Naive thymus-derived CD4-positive, alpha-beta T cell (primary cell): ENCODE measurements around the gene CPNE1. TPM values are rescaled to one million over a fixed set of nuclear protein-coding genes. Genes with fewer than 3 reads are reported as not detected.

Experiments used
- ATAC-seq: fragments of 150-1000 bp; cut with Tn5 transposase; 2 replicates; pipeline ENCODE4 v1.10.0; 2021; ENCODE audit warnings: mild to moderate bottlenecking, moderate library complexity
- CTCF ChIA-PET: fragments of 350-600 bp; sonication (Branson Sonifier 250); formaldehyde crosslinking; loops from one replicate; lab custom pipeline; 2021; ENCODE audit warnings: antibody characterized with exemption; lab: Charles Lee
- POLR2A ChIA-PET: fragments of 350-600 bp; sonication (Branson Sonifier 250); formaldehyde crosslinking; loops from one replicate; lab custom pipeline; 2021; ENCODE audit warnings: antibody characterized with exemption, inconsistent platforms; lab: Charles Lee
- DNase-seq, 9 donors: peaks; one replicate each; pipeline versions ENCODE4 v3.0.0 to v3.0.0-alpha.2; 2020 to 2022; ENCODE audit warnings: mixed read lengths in 1 of 9
- H3K27ac ChIP-seq: one replicate; pipeline ENCODE4 v1.7.0; 2013; ENCODE audit warnings: mild to moderate bottlenecking, low read depth, low read length, moderate library complexity
- H3K27me3 ChIP-seq, 2 donors: one replicate each; pipeline ENCODE4 v1.7.0; 2013; ENCODE audit warnings: low read length in 2 of 2, mild to moderate bottlenecking in 2 of 2, moderate library complexity in 2 of 2; ENCODE audit not compliant: control insufficient read depth in 2 of 2, insufficient read depth in 2 of 2
- H3K36me3 ChIP-seq, 3 experiments: 1 replicate in 2 of 3; 2 replicates in 1 of 3; pipeline ENCODE4 v1.7.0; 2013; ENCODE audit warnings: low read length in 3 of 3, mild to moderate bottlenecking in 3 of 3, moderate library complexity in 1 of 3; ENCODE audit not compliant: insufficient read depth in 3 of 3, control insufficient read depth in 2 of 3
- H3K4me1 ChIP-seq, 2 donors: one replicate each; pipeline ENCODE4 v1.7.0; 2013; ENCODE audit warnings: low read length in 2 of 2, mild to moderate bottlenecking in 2 of 2, moderate library complexity in 1 of 2; ENCODE audit not compliant: control insufficient read depth in 2 of 2, insufficient read depth in 2 of 2
- H3K4me3 ChIP-seq: 2 replicates; pipeline ENCODE4 v1.7.0; 2013; ENCODE audit warnings: mild to moderate bottlenecking, low read length
- H3K9me3 ChIP-seq, 3 experiments: 1 replicate in 2 of 3; 2 replicates in 1 of 3; pipeline ENCODE4 v1.7.0; 2013; ENCODE audit warnings: low read length in 3 of 3; ENCODE audit not compliant: control insufficient read depth in 2 of 3
- H3K27ac Mint-ChIP-seq, 9 donors: one replicate each; pipeline ENCODE4 v1.8.0; 2020 to 2022; ENCODE audit warnings: mixed read lengths in 9 of 9, mild to moderate bottlenecking in 8 of 9, moderate library complexity in 5 of 9, inconsistent platforms in 2 of 9
- H3K27me3 Mint-ChIP-seq, 5 donors: one replicate each; pipeline ENCODE4 v1.8.0; 2021 to 2022; ENCODE audit warnings: mixed read lengths in 5 of 5, mild to moderate bottlenecking in 1 of 5
- H3K36me3 Mint-ChIP-seq, 5 donors: one replicate each; pipeline ENCODE4 v1.8.0; 2020 to 2022; ENCODE audit warnings: mixed read lengths in 5 of 5, mild to moderate bottlenecking in 3 of 5, inconsistent platforms in 1 of 5
- H3K4me1 Mint-ChIP-seq, 7 donors: one replicate each; pipeline ENCODE4 v1.8.0; 2020 to 2022; ENCODE audit warnings: mixed read lengths in 7 of 7, mild to moderate bottlenecking in 3 of 7, inconsistent platforms in 1 of 7
- H3K4me3 Mint-ChIP-seq, 10 donors: one replicate each; pipeline ENCODE4 v1.8.0; 2020 to 2022; ENCODE audit warnings: mild to moderate bottlenecking in 10 of 10, mixed read lengths in 10 of 10, moderate library complexity in 6 of 10, inconsistent platforms in 2 of 10
- H3K9me3 Mint-ChIP-seq, 11 donors: one replicate each; pipeline ENCODE4 v1.8.0; 2020 to 2022; ENCODE audit warnings: mixed read lengths in 11 of 11, mild to moderate bottlenecking in 4 of 11, inconsistent platforms in 1 of 11, moderate library complexity in 1 of 11
- intact Hi-C, 2 donors: fragments of 100-400 bp; cut with micrococcal nuclease; formaldehyde crosslinking; loops; one replicate each; pipeline ENCODE4 v1.15.1; 2023
- polyA plus RNA-seq, 2 donors: library from polyadenylated mRNA; unstranded; fragments of 300-500 nt; fragmentation: Illumina TruSeq; gene quantifications; one replicate each; pipeline ENCODE4 v1.2.3, GENCODE V29; 2021
- total RNA-seq, 6 experiments: library from RNA in 5 of 6; stranded (reverse) in 5 of 6; gene quantifications; 1 replicate in 5 of 6; 2 replicates in 1 of 6; pipeline ENCODE4 v1.2.3 and lab custom pipeline; 2021 to 2026

CPNE1 gene
- total and polyA plus RNA-seq, 7 experiments from 2014 or later, result 250 to 378 (median 305) TPM

GRCh38 chr20:35607003-35607735, 57.5 kb downstream of the CPNE1 start:
- no peak overlapping the region for H3K27ac Mint-ChIP-seq
- Histone ChIP-seq H3K4me3 (no peak overlapping the region), H3K27ac (no peak overlapping the region), H3K4me1 (peaks cover 1 to 3% of the 10 kb centered on the region in 2 donors), H3K9me3 (no peaks in the 10 kb centered on the region), H3K27me3 (no peaks in the 10 kb centered on the region), H3K36me3 (no peaks in the 10 kb centered on the region)
- peaks cover 0 to 4% (median 0%) of the 10 kb centered on the region in 7 donors for H3K4me1 Mint-ChIP-seq
- CTCF ChIA-PET, result interaction anchor here (0.6 kb wide), 1 partner anchor 56 kb away, joined by 3 read pairs; no protein-coding TSS in a partner anchor
- H3K27me3 Mint-ChIP-seq, result peaks cover 0 to 17% (median 0%) of the 10 kb centered on the region in 5 donors
- no peak for ATAC-seq
- H3K4me3 Mint-ChIP-seq, result no peak overlapping the region
- POLR2A ChIA-PET, result interaction anchor here (0.6 kb wide), 1 partner anchor 24 kb away, joined by 3 read pairs; no protein-coding TSS in a partner anchor
- no peaks in the 10 kb centered on the region for H3K9me3 Mint-ChIP-seq
- DNase-seq, result no peak
- intact Hi-C loops, result no loop called here
- H3K36me3 Mint-ChIP-seq, result no peaks in the 10 kb centered on the region

GRCh38 chr20:35606127-35606526, 58.6 kb downstream of the CPNE1 start:
- H3K36me3 ChIP-seq, result no peaks in the 10 kb centered on the region
- Mint-ChIP-seq H3K4me1 (peaks cover 0 to 9% (median 4%) of the 10 kb centered on the region in 7 donors), H3K27ac (no peak overlapping the region), H3K4me3 (no peak overlapping the region), H3K36me3 (no peaks in the 10 kb centered on the region), H3K9me3 (no peaks in the 10 kb centered on the region), H3K27me3 (peaks cover 0 to 22% (median 0%) of the 10 kb centered on the region in 5 donors)
- no peak for ATAC-seq
- intact Hi-C loops, result no loop called here
- H3K27me3 ChIP-seq, result peaks cover 0 to under 1% of the 10 kb centered on the region in 2 donors
- H3K27ac ChIP-seq, result no peak overlapping the region
- no peak overlapping the region for H3K4me3 ChIP-seq
- peaks cover 5 to 6% of the 10 kb centered on the region in 2 donors for H3K4me1 ChIP-seq
- CTCF ChIA-PET, result interaction anchor here (1.2 to 1.3 kb wide), 2 partner anchors 8 to 10 kb away, joined by 3 to 5 read pairs; partner anchors contain the start of gene SPAG4
- no peaks in the 10 kb centered on the region for H3K9me3 ChIP-seq
- no peak for DNase-seq
- POLR2A ChIA-PET, result no interaction called here

- Histone ChIP-seq H3K4me3 (no peak overlapping the region), H3K27ac (no peak overlapping the region), H3K27me3 (peaks cover 0 to 5% of the 10 kb centered on the region in 2 donors), H3K9me3 (no peaks in the 10 kb centered on the region), H3K36me3 (no peaks in the 10 kb centered on the region), H3K4me1 (peaks cover 5 to 6% of the 10 kb centered on the region in 2 donors)
- H3K27me3 Mint-ChIP-seq, result peaks cover 0 to 37% (median 5%) of the 10 kb centered on the region in 5 donors
- H3K9me3 Mint-ChIP-seq, result no peaks in the 10 kb centered on the region
- no peak for DNase-seq
- no peak overlapping the region for H3K4me3 Mint-ChIP-seq
- H3K36me3 Mint-ChIP-seq, result no peaks in the 10 kb centered on the region
- intact Hi-C loops, result loop anchor here in 1 of 2 donors (5.0 kb wide), 1 partner anchor 142 kb away; no protein-coding TSS in a partner anchor
- ChIA-PET CTCF (interaction anchor here (1.7 kb wide), 1 partner anchor 142 kb away, joined by 6 read pairs; no protein-coding TSS in a partner anchor), POLR2A (interaction anchor here (0.6 to 1.7 kb wide), 4 partner anchors 11 to 151 kb away, joined by 3 to 4 read pairs (median 3); partner anchors contain the start of gene SPAG4)
- H3K27ac Mint-ChIP-seq, result no peak overlapping the region
- peaks cover 0 to 13% (median 5%) of the 10 kb centered on the region in 7 donors for H3K4me1 Mint-ChIP-seq
- ATAC-seq, result no peak
Measured at GRCh38 chr20:35604449-35604747, 60.3 kb downstream of the CPNE1 start.

GRCh38 chr20:35603695-35604448, 60.8 kb downstream of the CPNE1 start:
- H3K9me3 Mint-ChIP-seq, result no peaks in the 10 kb centered on the region
- no peaks in the 10 kb centered on the region for H3K9me3 ChIP-seq
- peak overlapping the region in 5 of 10 donors; percentile 40 to 81 (median 47) for H3K4me3 Mint-ChIP-seq
- DNase-seq (no peak), ATAC-seq (no peak)
- peaks cover 0 to 5% of the 10 kb centered on the region in 2 donors for H3K27me3 ChIP-seq
- no peak overlapping the region for H3K4me3 ChIP-seq
- H3K4me1 Mint-ChIP-seq, result peaks cover 0 to 14% (median 6%) of the 10 kb centered on the region in 7 donors
- H3K36me3 Mint-ChIP-seq, result no peaks in the 10 kb centered on the region
- peak overlapping the region in 1 of 9 donors; percentile 48 for H3K27ac Mint-ChIP-seq
- H3K27me3 Mint-ChIP-seq, result peaks cover 0 to 42% (median 5%) of the 10 kb centered on the region in 5 donors
- H3K36me3 ChIP-seq, result no peaks in the 10 kb centered on the region
- intact Hi-C loops, result loop anchor here in 1 of 2 donors (5.0 kb wide), 1 partner anchor 142 kb away; no protein-coding TSS in a partner anchor
- POLR2A ChIA-PET, result interaction anchor here (1.2 to 1.7 kb wide), 3 partner anchors 12 to 139 kb away, joined by 3 to 5 read pairs (median 4); partner anchors contain the start of genes CPNE1, RBM12 and SPAG4
- H3K4me1 ChIP-seq, result peaks cover 5 to 6% of the 10 kb centered on the region in 2 donors
- CTCF ChIA-PET, result interaction anchor here (0.6 to 1.7 kb wide), 4 partner anchors 15 to 168 kb away, joined by 3 to 6 read pairs (median 4); partner anchors contain the start of gene PHF20
- H3K27ac ChIP-seq, result no peak overlapping the region

GRCh38 chr20:35602851-35603495, 61.7 kb downstream of the CPNE1 start:
- H3K27me3 ChIP-seq, result peaks cover 0 to 5% of the 10 kb centered on the region in 2 donors
- H3K36me3 Mint-ChIP-seq, result no peaks in the 10 kb centered on the region
- DNase-seq (no peak), ATAC-seq (no peak)
- no peaks in the 10 kb centered on the region for H3K9me3 Mint-ChIP-seq
- CTCF ChIA-PET, result interaction anchor here (0.6 to 1.1 kb wide), 3 partner anchors 14 to 90 kb away, joined by 3 to 4 read pairs (median 3); no protein-coding TSS in a partner anchor
- POLR2A ChIA-PET, result interaction anchor here (1.5 kb wide), 2 partner anchors 13 to 61 kb away, joined by 4 to 5 read pairs; partner anchors contain the start of genes CPNE1, RBM12 and SPAG4
- intact Hi-C loops, result loop anchor here in 1 of 2 donors (5.0 kb wide), 1 partner anchor 141 kb away; no protein-coding TSS in a partner anchor
- H3K27ac ChIP-seq, result no peak overlapping the region
- H3K4me1 Mint-ChIP-seq, result peaks cover 0 to 14% (median 6%) of the 10 kb centered on the region in 7 donors
- peak overlapping the region in 2 of 9 donors; percentile 36 to 48 for H3K27ac Mint-ChIP-seq
- no peak overlapping the region for H3K4me3 ChIP-seq
- H3K4me3 Mint-ChIP-seq, result peak overlapping the region in 7 of 10 donors; percentile 41 to 81 (median 47)
- peaks cover 5 to 6% of the 10 kb centered on the region in 2 donors for H3K4me1 ChIP-seq
- H3K36me3 ChIP-seq, result no peaks in the 10 kb centered on the region
- no peaks in the 10 kb centered on the region for H3K9me3 ChIP-seq
- peaks cover 0 to 49% (median 5%) of the 10 kb centered on the region in 5 donors for H3K27me3 Mint-ChIP-seq
